ENCODE measurements around the gene IFRD1.

IFRD1 gene

GRCh38 chr7:112504093-112504695, 53.9 kb downstream of the IFRD1 start:
- no peak for DNase-seq (ENCODE audit: low read depth)
- no peak overlapping the region for H3K4me3 ChIP-seq (replicated peaks; ENCODE audit: low read depth, low read length)
- TF ChIP-seq CTCF (IDR thresholded peaks at IDR 0.05; ENCODE audit: low read length, missing control alignments), result no peak

GRCh38 chr7:112505495-112505894, 55.2 kb downstream of the IFRD1 start:
- no peak for DNase-seq (ENCODE audit: low read depth)
- no peak for TF ChIP-seq CTCF (IDR thresholded peaks at IDR 0.05; ENCODE audit: low read length, missing control alignments)
- no peak overlapping the region for H3K4me3 ChIP-seq (replicated peaks; ENCODE audit: low read depth, low read length)

GRCh38 chr7:112508404-112508803, 58.1 kb downstream of the IFRD1 start:
- no peak for DNase-seq (ENCODE audit: low read depth)
- no peak for TF ChIP-seq CTCF (IDR thresholded peaks at IDR 0.05; ENCODE audit: low read length, missing control alignments)
- no peak overlapping the region for H3K4me3 ChIP-seq (replicated peaks; ENCODE audit: low read depth, low read length)

GRCh38 chr7:112509402-112509801, 59.1 kb downstream of the IFRD1 start:
- TF ChIP-seq CTCF (IDR thresholded peaks at IDR 0.05; ENCODE audit: low read length, missing control alignments), result no peak
- no peak overlapping the region for H3K4me3 ChIP-seq (replicated peaks; ENCODE audit: low read depth, low read length)
- no peak for DNase-seq (ENCODE audit: low read depth)

GRCh38 chr7:112510001-112510742, 59.9 kb downstream of the IFRD1 start:
- no peak for TF ChIP-seq CTCF (IDR thresholded peaks at IDR 0.05; ENCODE audit: low read length, missing control alignments)
- peak; percentile 66 for DNase-seq (ENCODE audit: low read depth)
- H3K4me3 ChIP-seq (replicated peaks; ENCODE audit: low read depth, low read length), result no peak overlapping the region

- DNase-seq (ENCODE audit: low read depth), result no peak
- no peak for TF ChIP-seq CTCF (IDR thresholded peaks at IDR 0.05; ENCODE audit: low read length, missing control alignments)
- H3K4me3 ChIP-seq (replicated peaks; ENCODE audit: low read depth, low read length), result no peak overlapping the region
These were observed 60.5 kb downstream of the IFRD1 start for GRCh38 chr7:112510743-112511110.

Data from fibroblast of pulmonary artery (primary cell).